Kidney epithelial cell (primary cell): Measurements from ENCODE around the gene ATP5ME. TPM values are rescaled to one million over a fixed set of nuclear protein-coding genes. Genes with fewer than 3 reads are reported as not detected.

ENCODE experiments used
- DNase-seq: peaks from one replicate; pipeline ENCODE4 v3.0.0-alpha.2; 2010; ENCODE audit warnings: low read depth
- H3K27me3 ChIP-seq: 2 replicates; pipeline ENCODE4 v1.6.0; 2011; ENCODE audit warnings: low read length; ENCODE audit not compliant: control insufficient read depth, insufficient read depth
- H3K36me3 ChIP-seq: 2 replicates; pipeline ENCODE4 v1.5.1; 2011; ENCODE audit warnings: low read length; ENCODE audit not compliant: control insufficient read depth, insufficient read depth
- H3K4me3 ChIP-seq: 2 replicates; pipeline ENCODE4 v1.5.1; 2011; ENCODE audit warnings: low read depth, mild to moderate bottlenecking, control low read depth, low read length
- CTCF ChIP-seq: IDR thresholded peaks from 2 replicates; pipeline ENCODE4 v1.5.1; 2011; ENCODE audit warnings: mild to moderate bottlenecking, moderate library complexity, low read length, control low read depth, inconsistent platforms; ENCODE audit not compliant: insufficient read depth, poor library complexity, severe bottlenecking
- total RNA-seq: library from RNA; depleted of rRNA; stranded (reverse); fragments of >200 nt; gene quantifications from 2 replicates; pipeline ENCODE4 v1.2.3, GENCODE V29; 2015

ATP5ME gene
- total RNA-seq = 116 and 182 TPM in 2 replicates

GRCh38 chr4:674172-675035, at the start of gene ATP5ME, which contains the start of gene MYL5:
Gene ATP5ME (minus strand): TSS chr4:674276. CDS start chr4:674247, 29 bp downstream.
Gene MYL5 (plus strand): TSS chr4:674542. CDS start chr4:678027, 3,485 bp downstream.
- TF ChIP-seq CTCF = peak; percentile 49
- no peaks in the 10 kb centered on the region for H3K27me3 ChIP-seq
- H3K4me3 ChIP-seq = peak within 1 kb of the TSS; percentile 67
- peak; percentile 79 for DNase-seq
- H3K36me3 ChIP-seq = peaks cover 2% of the 10 kb centered on the region

GRCh38 chr4:722851-723360, 48.8 kb upstream of the ATP5ME start:
- TF ChIP-seq CTCF = no peak

GRCh38 chr4:722169-722725, 48.2 kb upstream of the ATP5ME start:
- peaks cover 2% of the 10 kb centered on the region for H3K36me3 ChIP-seq
- TF ChIP-seq CTCF = no peak
- no peaks in the 10 kb centered on the region for H3K27me3 ChIP-seq
- no peak overlapping the region for H3K4me3 ChIP-seq
- DNase-seq = no peak

More at GRCh38 chr4:722851-723360, 48.8 kb upstream of the ATP5ME start:
- Histone ChIP-seq H3K4me3 (no peak overlapping the region), H3K36me3 (peaks cover 2% of the 10 kb centered on the region), H3K27me3 (no peaks in the 10 kb centered on the region)
- DNase-seq = no peak

GRCh38 chr4:721261-722168, 47.4 kb upstream of the ATP5ME start:
- DNase-seq = no peak
- Histone ChIP-seq H3K4me3 (no peak overlapping the region), H3K36me3 (peaks cover 2% of the 10 kb centered on the region), H3K27me3 (no peaks in the 10 kb centered on the region)
- no peak for TF ChIP-seq CTCF

GRCh38 chr4:720111-720860, 46.2 kb upstream of the ATP5ME start:
- no peak for TF ChIP-seq CTCF
- H3K4me3 ChIP-seq = no peak overlapping the region
- DNase-seq = no peak
- H3K36me3 ChIP-seq = peaks cover 2% of the 10 kb centered on the region
- H3K27me3 ChIP-seq = no peaks in the 10 kb centered on the region
